Nephron progenitor cell (in vitro differentiated cells): ENCODE measurements around the gene RNF224.
"Not testable (repeated sequence)": the region's sequence is repeated elsewhere in the genome, so short reads cannot be mapped to it uniquely, and the experiment has no call there.

ENCODE experiments used
- DNase-seq: peaks from one replicate; pipeline ENCODE4 v3.0.0; 2021
- H3K27ac Mint-ChIP-seq: 2 replicates; pipeline ENCODE4 v1.8.0; 2021; ENCODE audit warnings: mild to moderate bottlenecking, moderate library complexity, mixed read lengths
- H3K27me3 Mint-ChIP-seq: 2 replicates; pipeline ENCODE4 v1.8.0; 2021; ENCODE audit warnings: mild to moderate bottlenecking, low read depth, mixed read lengths; ENCODE audit not compliant: poor library complexity
- H3K36me3 Mint-ChIP-seq: 2 replicates; pipeline ENCODE4 v1.8.0; 2021; ENCODE audit warnings: low read depth, mixed read lengths
- H3K4me1 Mint-ChIP-seq: 2 replicates; pipeline ENCODE4 v1.8.0; 2021; ENCODE audit warnings: mixed read lengths
- H3K4me3 Mint-ChIP-seq: 2 replicates; pipeline ENCODE4 v1.8.0; 2021; ENCODE audit warnings: mild to moderate bottlenecking, moderate library complexity, mixed read lengths
- H3K9me3 Mint-ChIP-seq: 2 replicates; pipeline ENCODE4 v1.8.0; 2021; ENCODE audit warnings: mild to moderate bottlenecking, moderate library complexity, mixed read lengths
- TF ChIP-seq, protein P1 (sequence below): fragments of 200-600 bp; sonication (generic); IDR thresholded peaks from 2 replicates; pipeline ENCODE4 v1.5.0; 2021; ENCODE audit warnings: antibody characterized with exemption

RNF224 gene

GRCh38 chr9:137235424-137236237, 8.3 kb downstream of the RNF224 start:
- no peak for DNase-seq
- Mint-ChIP-seq H3K27me3 (no peaks in the 10 kb centered on the region), H3K36me3 (no peaks in the 10 kb centered on the region), H3K4me1 (peaks cover 33% of the 10 kb centered on the region), H3K9me3 (no peaks in the 10 kb centered on the region), H3K27ac (no peak overlapping the region), H3K4me3 (no peak overlapping the region)
- TF ChIP-seq, protein P1, sequence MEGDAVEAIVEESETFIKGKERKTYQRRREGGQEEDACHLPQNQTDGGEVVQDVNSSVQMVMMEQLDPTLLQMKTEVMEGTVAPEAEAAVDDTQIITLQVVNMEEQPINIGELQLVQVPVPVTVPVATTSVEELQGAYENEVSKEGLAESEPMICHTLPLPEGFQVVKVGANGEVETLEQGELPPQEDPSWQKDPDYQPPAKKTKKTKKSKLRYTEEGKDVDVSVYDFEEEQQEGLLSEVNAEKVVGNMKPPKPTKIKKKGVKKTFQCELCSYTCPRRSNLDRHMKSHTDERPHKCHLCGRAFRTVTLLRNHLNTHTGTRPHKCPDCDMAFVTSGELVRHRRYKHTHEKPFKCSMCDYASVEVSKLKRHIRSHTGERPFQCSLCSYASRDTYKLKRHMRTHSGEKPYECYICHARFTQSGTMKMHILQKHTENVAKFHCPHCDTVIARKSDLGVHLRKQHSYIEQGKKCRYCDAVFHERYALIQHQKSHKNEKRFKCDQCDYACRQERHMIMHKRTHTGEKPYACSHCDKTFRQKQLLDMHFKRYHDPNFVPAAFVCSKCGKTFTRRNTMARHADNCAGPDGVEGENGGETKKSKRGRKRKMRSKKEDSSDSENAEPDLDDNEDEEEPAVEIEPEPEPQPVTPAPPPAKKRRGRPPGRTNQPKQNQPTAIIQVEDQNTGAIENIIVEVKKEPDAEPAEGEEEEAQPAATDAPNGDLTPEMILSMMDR: no peak

DNA sequence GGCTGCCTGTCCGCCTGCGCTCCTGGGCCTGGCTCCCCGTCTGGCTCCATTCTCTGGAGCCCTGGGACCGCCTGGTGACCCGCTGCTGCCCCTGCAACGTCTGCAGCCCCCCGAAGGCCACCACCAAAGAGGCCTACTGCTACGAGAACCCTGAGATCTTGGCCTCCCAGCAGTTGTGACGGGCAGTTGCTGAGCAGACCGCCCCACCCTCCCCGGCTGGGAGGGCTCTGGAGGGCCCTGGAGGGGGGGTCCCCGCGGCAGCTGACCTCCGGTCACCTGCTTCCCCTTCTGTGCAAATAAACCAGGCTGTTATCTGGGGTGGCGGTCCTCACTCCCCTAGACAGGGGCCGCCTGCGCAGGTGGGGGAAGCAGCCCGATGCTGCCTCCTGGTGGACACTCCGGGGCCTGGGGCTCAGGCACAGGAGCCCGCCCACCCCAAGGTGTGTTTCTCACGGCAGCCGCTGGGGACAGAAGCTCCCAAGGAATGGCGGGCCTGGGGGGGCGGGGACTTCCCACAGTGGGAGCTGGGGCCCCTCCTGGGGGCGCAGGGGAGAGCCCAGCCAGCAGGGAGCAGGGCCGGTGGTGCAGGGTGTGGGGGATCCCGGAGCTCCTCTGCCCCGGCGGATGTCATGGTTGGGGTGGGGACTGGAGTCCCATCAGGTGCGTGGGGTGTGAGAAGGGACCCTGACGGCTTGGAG, 9.1 kb downstream of the RNF224 start:
- Mint-ChIP-seq H3K4me3 (no peak overlapping the region), H3K36me3 (no peaks in the 10 kb centered on the region), H3K9me3 (no peaks in the 10 kb centered on the region), H3K27ac (no peak overlapping the region), H3K4me1 (peaks cover 33% of the 10 kb centered on the region), H3K27me3 (no peaks in the 10 kb centered on the region)
- DNase-seq: peak; percentile 96
- TF ChIP-seq, protein P1: peak; percentile 99

GRCh38 chr9:137236936-137237421, 9.7 kb downstream of the RNF224 start:
- no peak overlapping the region for H3K27ac Mint-ChIP-seq
- no peak overlapping the region for H3K4me3 Mint-ChIP-seq
- TF ChIP-seq, protein P1: no peak
- H3K4me1 Mint-ChIP-seq: peaks cover 33% of the 10 kb centered on the region
- no peak for DNase-seq
- no peaks in the 10 kb centered on the region for H3K27me3 Mint-ChIP-seq
- no peaks in the 10 kb centered on the region for H3K9me3 Mint-ChIP-seq
- H3K36me3 Mint-ChIP-seq: no peaks in the 10 kb centered on the region

DNA sequence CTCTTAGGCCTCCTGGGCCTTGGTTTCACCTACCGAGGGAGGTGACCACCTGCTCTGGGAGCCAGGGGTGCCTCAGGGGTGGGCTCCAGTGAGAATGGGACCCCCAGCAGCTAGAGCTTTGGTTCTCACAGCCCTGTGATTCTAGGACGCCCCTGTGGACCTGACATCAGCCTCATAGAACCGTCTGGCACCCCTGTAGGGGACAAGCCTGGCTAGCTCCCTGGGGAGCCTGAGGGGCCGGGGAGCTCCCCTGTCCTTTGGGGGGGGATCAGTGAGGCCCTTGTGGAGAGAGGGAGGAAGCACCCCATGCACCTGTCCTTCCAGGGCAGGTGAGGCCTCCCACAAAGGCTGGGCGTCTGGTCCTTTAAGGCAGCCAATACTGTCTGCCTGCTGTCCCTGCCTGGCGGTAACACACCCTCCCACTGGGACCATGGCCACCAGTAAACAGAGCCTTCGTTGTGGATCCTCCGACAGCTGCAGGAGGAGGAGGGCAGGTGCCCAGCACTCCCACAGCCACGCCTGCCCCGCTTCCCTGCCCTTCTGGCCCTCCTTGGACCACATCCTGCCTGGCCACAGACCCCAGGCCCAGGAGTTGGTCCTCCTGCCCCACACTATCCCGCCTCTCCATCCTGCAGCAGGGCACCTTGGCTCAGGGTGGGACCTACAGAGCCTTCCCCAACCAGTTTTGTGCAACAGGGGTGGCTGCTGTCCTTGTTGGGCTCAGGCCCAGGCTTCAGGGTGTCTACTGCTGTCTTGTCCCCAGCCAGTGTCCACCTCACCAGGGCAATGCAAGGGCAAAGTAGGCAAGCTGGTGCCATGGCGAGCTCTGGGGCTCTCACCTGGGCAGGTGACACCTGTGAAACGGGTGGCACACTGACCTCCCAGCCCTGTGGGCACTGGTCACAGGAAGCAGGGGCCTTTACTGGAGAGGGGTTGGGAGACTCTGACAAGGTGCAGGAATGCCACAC, 10.7 kb downstream of the RNF224 start:
- no peak for DNase-seq
- Mint-ChIP-seq H3K27me3 (no peaks in the 10 kb centered on the region), H3K4me3 (peak overlapping the region; percentile 24), H3K9me3 (no peaks in the 10 kb centered on the region), H3K36me3 (peaks cover 10% of the 10 kb centered on the region), H3K4me1 (peaks cover 43% of the 10 kb centered on the region), H3K27ac (no peak overlapping the region)
- TF ChIP-seq, protein P1: no peak

DNA sequence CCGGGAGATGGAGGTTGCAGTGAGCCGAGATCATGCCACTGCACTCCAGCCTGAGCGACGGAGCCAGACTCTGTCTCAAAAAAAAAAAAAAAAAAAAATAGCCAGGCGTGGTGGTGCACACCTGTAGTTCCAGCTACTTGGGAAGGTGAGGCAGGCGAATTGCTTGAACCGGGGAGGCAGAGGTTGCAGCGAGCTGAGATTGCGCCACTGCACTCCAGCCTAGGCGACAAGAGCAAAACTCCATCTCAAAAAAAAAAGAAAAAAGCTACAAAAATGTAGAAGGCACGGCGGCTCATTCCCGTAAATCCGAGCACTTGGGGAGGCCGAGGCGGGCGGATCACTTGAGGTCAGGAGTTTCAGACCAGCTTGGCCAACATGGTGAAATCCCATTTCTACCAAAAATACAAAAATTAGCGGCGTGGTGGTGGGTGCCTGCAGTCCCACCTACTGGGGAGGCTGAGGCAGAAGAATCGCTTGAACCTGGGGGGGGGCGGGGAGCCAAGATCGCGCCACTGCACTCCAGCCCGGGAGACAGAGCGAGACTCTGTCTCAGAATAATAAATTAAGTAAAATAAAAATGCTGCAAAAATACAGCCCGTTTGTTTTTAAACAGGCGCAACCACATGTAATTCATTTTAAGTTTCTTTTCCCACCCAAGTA, 12.4 kb downstream of the RNF224 start:
- H3K36me3 Mint-ChIP-seq: peaks cover 15% of the 10 kb centered on the region
- not testable (repeated sequence) for H3K27me3 Mint-ChIP-seq, H3K9me3 Mint-ChIP-seq, DNase-seq
- H3K4me3 Mint-ChIP-seq: peak overlapping the region; percentile 81
- H3K4me1 Mint-ChIP-seq: peaks cover 58% of the 10 kb centered on the region
- peak overlapping the region; percentile 93 for H3K27ac Mint-ChIP-seq
